D721Med (cell line): ENCODE data around the gene PWWP2A.

Experiments
- DNase-seq: peaks from one replicate; pipeline ENCODE4 v3.0.0; 2011; ENCODE audit warnings: low spot score; ENCODE audit not compliant: insufficient read length
- FAIRE-seq: peaks from 2 replicates; lab custom pipeline; 2011; peaks lifted over from hg19 to GRCh38; lab: Jason Lieb, UNC
- CTCF ChIP-seq: IDR thresholded peaks from 2 replicates; pipeline ENCODE4 v1.5.1; 2012; ENCODE audit warnings: mild to moderate bottlenecking, control low read depth; ENCODE audit not compliant: insufficient read depth; ENCODE audit errors: missing control alignments

Gene PWWP2A

GRCh38 chr5:160097991-160098390 lies 21.3 kb downstream of the PWWP2A start:
- DNase-seq (no peak), FAIRE-seq (no peak)
- no peak for TF ChIP-seq CTCF

GRCh38 chr5:160096178-160096577 lies 23.1 kb downstream of the PWWP2A start:
- no peak for TF ChIP-seq CTCF
- FAIRE-seq (no peak), DNase-seq (no peak)

GRCh38 chr5:160092960-160093707 lies 26.1 kb downstream of the PWWP2A start:
- FAIRE-seq (no peak), DNase-seq (no peak)
- TF ChIP-seq CTCF, result no peak

GRCh38 chr5:160092514-160092913 lies 26.7 kb downstream of the PWWP2A start:
- TF ChIP-seq CTCF, result no peak
- FAIRE-seq, result no peak

GRCh38 chr5:160090059-160090458 lies 29.2 kb downstream of the PWWP2A start:
- FAIRE-seq (no peak), DNase-seq (no peak)
- no peak for TF ChIP-seq CTCF

More at GRCh38 chr5:160092514-160092913, 26.7 kb downstream of the PWWP2A start:
- DNase-seq, result no peak

- no peak for FAIRE-seq
- no peak for TF ChIP-seq CTCF
- DNase-seq, result no peak
Observed at GRCh38 chr5:160089531-160089930, 29.7 kb downstream of the PWWP2A start.

- DNase-seq (no peak), FAIRE-seq (no peak)
- TF ChIP-seq CTCF, result no peak
Observed at GRCh38 chr5:160088805-160089204, 30.4 kb downstream of the PWWP2A start.
